ENCODE results near the gene SH3RF3. TPM values are rescaled to one million over a fixed set of nuclear protein-coding genes. Genes with fewer than 3 reads are reported as not detected.

The SH3RF3 gene
- polyA plus RNA-seq, 1 donor (not counting 4 experiments of a cell fraction or from before 2014, with no cell fraction given): 0.08 TPM

DNA sequence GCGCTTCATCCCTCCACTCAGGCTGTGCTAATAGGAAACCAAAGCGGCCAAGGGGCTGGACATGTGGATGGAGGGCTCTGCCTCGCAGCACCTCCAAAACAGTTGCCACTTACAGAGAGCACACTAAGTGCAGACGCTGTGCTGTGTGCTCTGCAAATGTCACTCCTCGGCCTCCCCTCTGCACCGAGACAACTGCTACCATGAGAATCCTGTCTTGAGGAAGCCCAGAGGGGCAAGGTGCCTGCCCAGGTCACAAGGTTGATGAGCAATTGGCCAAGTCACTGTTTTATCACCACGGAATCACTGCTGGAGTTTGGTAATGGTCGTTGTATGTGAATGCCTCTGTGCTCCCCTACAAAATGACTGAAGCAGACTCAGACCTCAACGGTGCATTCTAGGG, 352.6 kb downstream of the SH3RF3 start:
- Histone ChIP-seq H3K79me2 (ENCODE audit: control insufficient read depth, insufficient read depth, low read length) (no peaks in the 10 kb centered on the region), H3K4me3 (ENCODE audit: control insufficient read depth in 2 of 3, extremely low read depth in 1 of 3, insufficient read depth in 2 of 3, low read depth in 1 of 3, low read length in 3 of 3) (no peak overlapping the region), H3K36me3 (ENCODE audit: control insufficient read depth in 2 of 2, extremely low read depth in 1 of 2, insufficient read depth in 2 of 2, low read length in 2 of 2) (no peaks in the 10 kb centered on the region), H4K20me1 (ENCODE audit: control insufficient read depth, extremely low read depth, insufficient read depth, low read length) (no peaks in the 10 kb centered on the region), H3K9me3 (ENCODE audit: control insufficient read depth, low read depth, low read length) (no peaks in the 10 kb centered on the region), H3K4me2 (ENCODE audit: control insufficient read depth, extremely low read depth, insufficient read depth, low read depth, low read length) (no peak overlapping the region), H2AFZ (ENCODE audit: control insufficient read depth, low read length) (no peak overlapping the region), H3K27me3 (ENCODE audit: control insufficient read depth, extremely low read depth, insufficient read depth, low read length) (peaks cover 28% of the 10 kb centered on the region), H3K9ac (ENCODE audit: control insufficient read depth, extremely low read depth, insufficient read depth, low read length) (no peak overlapping the region), H3K9me1 (ENCODE audit: control insufficient read depth, extremely low read depth, insufficient read depth, low read length) (no peaks in the 10 kb centered on the region), H3K27ac (ENCODE audit: control insufficient read depth, insufficient read depth, low read length) (no peak overlapping the region), H3K4me1 (ENCODE audit: control insufficient read depth, extremely low read depth, insufficient read depth, low read length) (peaks cover 1% of the 10 kb centered on the region)
- no peak for TF ChIP-seq EZH2 (IDR thresholded peaks at IDR 0.05; ENCODE audit: low read length)
- TF ChIP-seq, protein P1, sequence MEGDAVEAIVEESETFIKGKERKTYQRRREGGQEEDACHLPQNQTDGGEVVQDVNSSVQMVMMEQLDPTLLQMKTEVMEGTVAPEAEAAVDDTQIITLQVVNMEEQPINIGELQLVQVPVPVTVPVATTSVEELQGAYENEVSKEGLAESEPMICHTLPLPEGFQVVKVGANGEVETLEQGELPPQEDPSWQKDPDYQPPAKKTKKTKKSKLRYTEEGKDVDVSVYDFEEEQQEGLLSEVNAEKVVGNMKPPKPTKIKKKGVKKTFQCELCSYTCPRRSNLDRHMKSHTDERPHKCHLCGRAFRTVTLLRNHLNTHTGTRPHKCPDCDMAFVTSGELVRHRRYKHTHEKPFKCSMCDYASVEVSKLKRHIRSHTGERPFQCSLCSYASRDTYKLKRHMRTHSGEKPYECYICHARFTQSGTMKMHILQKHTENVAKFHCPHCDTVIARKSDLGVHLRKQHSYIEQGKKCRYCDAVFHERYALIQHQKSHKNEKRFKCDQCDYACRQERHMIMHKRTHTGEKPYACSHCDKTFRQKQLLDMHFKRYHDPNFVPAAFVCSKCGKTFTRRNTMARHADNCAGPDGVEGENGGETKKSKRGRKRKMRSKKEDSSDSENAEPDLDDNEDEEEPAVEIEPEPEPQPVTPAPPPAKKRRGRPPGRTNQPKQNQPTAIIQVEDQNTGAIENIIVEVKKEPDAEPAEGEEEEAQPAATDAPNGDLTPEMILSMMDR (optimal IDR thresholded peaks at IDR 0.05 in 1 of 3, IDR thresholded peaks at IDR 0.05 in 1 of 3, conservative IDR thresholded peaks at IDR 0.05 in 1 of 3; ENCODE audit: extremely low read depth in 1 of 3, insufficient read depth in 2 of 3, low read length in 3 of 3): no peak
- no peak for FAIRE-seq
- dilution Hi-C loops (cut with MboI; ENCODE audit: extremely low pct_ligation_motif_present, low sequenced_read_pairs): no loop called here
- DNase-seq (ENCODE audit: low read depth, low spot score): no peak

DNA sequence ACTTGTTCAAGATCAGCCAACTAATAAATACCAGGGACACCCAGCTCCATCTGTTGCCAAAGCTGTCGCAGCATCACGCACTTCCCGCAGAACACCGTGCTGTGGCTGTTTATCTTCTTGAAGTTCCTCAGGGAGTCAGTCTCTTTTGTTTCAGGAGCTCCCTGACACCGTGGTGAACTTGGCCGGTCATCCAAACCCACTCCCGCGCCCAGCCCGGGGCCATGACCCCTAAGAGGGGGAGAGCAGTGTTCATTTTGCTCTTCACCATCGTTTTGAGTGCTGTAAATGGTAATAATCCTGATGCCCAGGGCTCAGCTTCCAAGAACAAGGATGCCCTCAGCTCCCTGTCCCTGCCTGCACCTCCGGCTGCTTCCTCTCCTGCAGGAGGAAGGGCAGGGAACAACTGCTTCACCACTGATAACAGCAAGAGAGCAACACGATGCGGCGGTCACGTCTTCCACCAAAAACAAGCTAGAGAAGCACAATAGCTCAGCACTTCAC, 353.4 kb downstream of the SH3RF3 start:
- Histone ChIP-seq H3K27me3 (ENCODE audit: control insufficient read depth, extremely low read depth, insufficient read depth, low read length) (peaks cover 31% of the 10 kb centered on the region), H3K4me1 (ENCODE audit: control insufficient read depth, extremely low read depth, insufficient read depth, low read length) (no peaks in the 10 kb centered on the region), H3K36me3 (ENCODE audit: control insufficient read depth in 2 of 2, extremely low read depth in 1 of 2, insufficient read depth in 2 of 2, low read length in 2 of 2) (no peaks in the 10 kb centered on the region), H3K4me2 (ENCODE audit: control insufficient read depth, extremely low read depth, insufficient read depth, low read depth, low read length) (no peak overlapping the region), H3K4me3 (ENCODE audit: control insufficient read depth in 2 of 3, extremely low read depth in 1 of 3, insufficient read depth in 2 of 3, low read depth in 1 of 3, low read length in 3 of 3) (no peak overlapping the region), H3K9me1 (ENCODE audit: control insufficient read depth, extremely low read depth, insufficient read depth, low read length) (no peaks in the 10 kb centered on the region), H2AFZ (ENCODE audit: control insufficient read depth, low read length) (no peak overlapping the region), H3K9ac (ENCODE audit: control insufficient read depth, extremely low read depth, insufficient read depth, low read length) (no peak overlapping the region), H3K9me3 (ENCODE audit: control insufficient read depth, low read depth, low read length) (no peaks in the 10 kb centered on the region), H4K20me1 (ENCODE audit: control insufficient read depth, extremely low read depth, insufficient read depth, low read length) (no peaks in the 10 kb centered on the region), H3K79me2 (ENCODE audit: control insufficient read depth, insufficient read depth, low read length) (no peaks in the 10 kb centered on the region), H3K27ac (ENCODE audit: control insufficient read depth, insufficient read depth, low read length) (no peak overlapping the region)
- TF ChIP-seq, protein P1 (optimal IDR thresholded peaks at IDR 0.05 in 1 of 3, IDR thresholded peaks at IDR 0.05 in 1 of 3, conservative IDR thresholded peaks at IDR 0.05 in 1 of 3; ENCODE audit: extremely low read depth in 1 of 3, insufficient read depth in 2 of 3, low read length in 3 of 3): no peak
- no peak for TF ChIP-seq EZH2 (IDR thresholded peaks at IDR 0.05; ENCODE audit: low read length)
- FAIRE-seq: no peak
- DNase-seq (ENCODE audit: low read depth, low spot score): no peak
- dilution Hi-C loops (cut with MboI; ENCODE audit: extremely low pct_ligation_motif_present, low sequenced_read_pairs): no loop called here

All from keratinocyte (primary cell).